Smooth muscle cell (in vitro differentiated cells): ENCODE results near the gene HLA-DMB. TPM values are rescaled to one million over a fixed set of nuclear protein-coding genes. Genes with fewer than 3 reads are reported as not detected.

Experiments used
- DNase-seq: peaks from one replicate; lab custom pipeline; 2025; ENCODE audit not compliant: unreplicated experiment; lab: John Stamatoyannopoulos, UW
- H2AFZ ChIP-seq: fragments of 200-600 bp; sonication (generic); 2 replicates; pipeline ENCODE4 v1.6.0; 2016; ENCODE audit warnings: antibody characterized with exemption, low read depth, mild to moderate bottlenecking
- H3F3A ChIP-seq: fragments of 200-600 bp; sonication (generic); 2 replicates; pipeline ENCODE4 v1.6.0; 2017; ENCODE audit warnings: antibody characterized with exemption, low read depth
- H3K27ac ChIP-seq: fragments of 200-600 bp; sonication (generic); 2 replicates; pipeline ENCODE4 v1.5.1; 2016; ENCODE audit warnings: low read depth, mild to moderate bottlenecking
- H3K27me3 ChIP-seq: fragments of 200-600 bp; sonication (generic); 2 replicates; pipeline ENCODE4 v1.6.1; 2016; ENCODE audit warnings: low read depth, mild to moderate bottlenecking
- H3K36me3 ChIP-seq: fragments of 200-600 bp; sonication (generic); 2 replicates; pipeline ENCODE4 v1.5.1; 2016; ENCODE audit warnings: low read depth
- H3K4me1 ChIP-seq: fragments of 200-600 bp; sonication (generic); 2 replicates; pipeline ENCODE4 v1.5.1; 2016; ENCODE audit warnings: low read depth
- H3K4me2 ChIP-seq: fragments of 200-600 bp; sonication (generic); 2 replicates; pipeline ENCODE4 v1.6.0; 2016; ENCODE audit warnings: mild to moderate bottlenecking
- H3K4me3 ChIP-seq: fragments of 200-600 bp; sonication (generic); 2 replicates; pipeline ENCODE4 v1.5.1; 2016; ENCODE audit warnings: mild to moderate bottlenecking
- H3K79me2 ChIP-seq: fragments of 200-600 bp; sonication (generic); 2 replicates; pipeline ENCODE4 v1.6.0; 2016; ENCODE audit warnings: low read depth, mild to moderate bottlenecking
- H3K9ac ChIP-seq: fragments of 200-600 bp; sonication (generic); 2 replicates; pipeline ENCODE4 v1.6.0; 2016; ENCODE audit warnings: low read depth
- H3K9me3 ChIP-seq: fragments of 200-600 bp; sonication (generic); replicated peaks from 2 replicates; pipeline ENCODE4 v1.5.1; 2016; ENCODE audit warnings: low read depth
- H4K20me1 ChIP-seq: fragments of 200-600 bp; sonication (generic); 2 replicates; pipeline ENCODE4 v1.6.0; 2016; ENCODE audit warnings: low read depth
- CTCF ChIP-seq: fragments of 200-600 bp; sonication (generic); IDR thresholded peaks from 2 replicates; pipeline ENCODE4 v1.5.1; 2017; ENCODE audit warnings: borderline replicate concordance, mild to moderate bottlenecking, antibody characterized with exemption; ENCODE audit not compliant: insufficient read depth, poor library complexity, severe bottlenecking
- WGBS: methylation state at CpG from one replicate; pipeline ENCODE4 v1.1.7; 2016; ENCODE audit warnings: low lambda C conversion rate; 5-methylcytosine and 5-hydroxymethylcytosine counted together
- polyA plus RNA-seq: library from polyadenylated mRNA; unstranded; fragments of >200 nt; fragmentation: Nextera tagmentation; extraction: Ambion mirVana; gene quantifications from 2 replicates; pipeline ENCODE4 v1.2.1, GENCODE V29; 2016
- total RNA-seq: library from RNA; depleted of rRNA; stranded (reverse); fragments of >200 nt; gene quantifications from 2 replicates; pipeline ENCODE4 v1.2.3, GENCODE V29; 2014

Gene HLA-DMB
- total and polyA plus RNA-seq, 2 experiments from 2014 or later, result not detected

GRCh38 chr6:32949113-32949512 is 8.3 kb upstream of the HLA-DMB start:
- Histone ChIP-seq H3K27me3 (peaks cover 3% of the 10 kb centered on the region), H4K20me1 (no peaks in the 10 kb centered on the region), H3K79me2 (no peaks in the 10 kb centered on the region), H3K4me2 (no peak overlapping the region), H2AFZ (no peak overlapping the region), H3F3A (no peaks in the 10 kb centered on the region), H3K27ac (no peak overlapping the region), H3K4me3 (no peak overlapping the region), H3K9ac (no peak overlapping the region), H3K9me3 (no peaks in the 10 kb centered on the region), H3K36me3 (no peaks in the 10 kb centered on the region), H3K4me1 (no peaks in the 10 kb centered on the region)
- no peak for TF ChIP-seq CTCF
- DNase-seq, result no peak
- 86% methylated on average over 9 of the region's 9 CpGs for WGBS

- H3K9me3 ChIP-seq, result no peaks in the 10 kb centered on the region
Observed at GRCh38 chr6:32947552-32948465, 7.0 kb upstream of the HLA-DMB start.

DNA sequence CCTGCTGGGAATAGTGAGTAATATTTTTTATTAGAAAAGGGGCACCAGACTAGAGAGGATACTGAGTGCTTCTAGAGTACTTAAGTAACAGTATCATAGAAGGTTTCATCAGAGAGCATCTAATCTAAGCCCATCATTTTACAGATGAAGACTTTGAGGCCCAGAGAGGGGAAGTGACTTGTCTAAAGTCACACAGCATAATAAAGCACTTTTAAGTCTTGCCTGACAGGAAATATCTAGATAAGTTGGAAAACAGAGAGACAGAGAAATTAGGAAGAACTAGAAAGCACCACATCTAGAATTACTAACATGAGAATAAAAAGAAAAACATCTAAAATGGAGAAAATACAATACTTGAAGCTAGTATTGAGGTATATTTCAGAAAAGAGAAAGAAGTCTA is 6.1 kb upstream of the HLA-DMB start:
- Histone ChIP-seq H4K20me1 (no peaks in the 10 kb centered on the region), H3K9me3 (no peaks in the 10 kb centered on the region), H2AFZ (no peak overlapping the region), H3K36me3 (no peaks in the 10 kb centered on the region), H3K27me3 (peaks cover 3% of the 10 kb centered on the region), H3K4me1 (no peaks in the 10 kb centered on the region), H3K9ac (no peak overlapping the region), H3K4me2 (no peak overlapping the region), H3K79me2 (no peaks in the 10 kb centered on the region), H3K4me3 (no peak overlapping the region), H3K27ac (no peak overlapping the region), H3F3A (no peaks in the 10 kb centered on the region)
- no peak for TF ChIP-seq CTCF
- no peak for DNase-seq

More at GRCh38 chr6:32947552-32948465, 7.0 kb upstream of the HLA-DMB start:
- Histone ChIP-seq H3K79me2 (no peaks in the 10 kb centered on the region), H3F3A (no peaks in the 10 kb centered on the region), H3K27me3 (peaks cover 3% of the 10 kb centered on the region), H3K4me1 (no peaks in the 10 kb centered on the region), H3K27ac (no peak overlapping the region), H4K20me1 (no peaks in the 10 kb centered on the region), H2AFZ (no peak overlapping the region), H3K9ac (no peak overlapping the region), H3K4me2 (no peak overlapping the region), H3K4me3 (no peak overlapping the region), H3K36me3 (no peaks in the 10 kb centered on the region)
- WGBS, result 67% methylated on average over 11 of the region's 11 CpGs
- DNase-seq, result no peak
- TF ChIP-seq CTCF, result peak; percentile 25

DNA sequence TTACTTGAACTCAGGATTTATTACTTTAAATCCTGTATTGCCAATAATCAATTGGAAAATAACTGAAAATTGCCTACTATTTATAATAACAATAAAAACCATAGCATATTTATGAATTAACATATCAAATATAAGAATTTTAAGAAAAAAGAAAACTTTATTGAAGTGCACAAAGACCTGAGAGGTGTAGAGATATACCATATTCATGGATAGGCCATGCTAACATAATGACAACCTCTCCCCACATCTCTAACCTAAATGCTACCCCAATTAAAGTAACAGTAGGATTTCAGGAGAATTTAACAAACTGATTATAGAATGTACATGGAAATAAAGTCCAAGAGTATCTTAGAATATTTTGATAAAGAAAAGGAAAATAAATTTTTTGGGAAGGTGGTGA is 5.1 kb upstream of the HLA-DMB start:
- Histone ChIP-seq H3F3A (no peaks in the 10 kb centered on the region), H3K27me3 (peaks cover 3% of the 10 kb centered on the region), H4K20me1 (no peaks in the 10 kb centered on the region), H3K4me3 (no peak overlapping the region), H3K79me2 (no peaks in the 10 kb centered on the region), H3K4me2 (no peak overlapping the region), H3K27ac (no peak overlapping the region), H3K36me3 (no peaks in the 10 kb centered on the region), H3K9ac (no peak overlapping the region), H3K9me3 (no peaks in the 10 kb centered on the region), H2AFZ (no peak overlapping the region), H3K4me1 (no peaks in the 10 kb centered on the region)
- no peak for TF ChIP-seq CTCF
- DNase-seq, result no peak
